GM12891 (cell line): ENCODE data around the gene MYOM1.

ENCODE experiments used
- DNase-seq: peaks from one replicate; pipeline ENCODE4 v3.0.0; 2011; ENCODE audit warnings: low spot score; ENCODE audit not compliant: insufficient read length
- FAIRE-seq: peaks from 2 replicates; lab custom pipeline; 2011; peaks lifted over from hg19 to GRCh38; lab: Jason Lieb, UNC
- PAX5 ChIP-seq: IDR thresholded peaks from 2 replicates; pipeline ENCODE4 v1.6.1; 2011; ENCODE audit warnings: low read length, moderate library complexity, mild to moderate bottlenecking; ENCODE audit not compliant: insufficient read depth, severe bottlenecking
- POLR2A ChIP-seq: IDR thresholded peaks from 2 replicates; pipeline ENCODE4 v1.6.1; 2011; ENCODE audit warnings: low read depth, low read length, control low read depth
- POLR2AphosphoS5 ChIP-seq: IDR thresholded peaks from 2 replicates; pipeline ENCODE4 v1.6.1; 2011; ENCODE audit warnings: low read depth, low read length, control low read depth
- POU2F2 ChIP-seq: IDR thresholded peaks from 2 replicates; pipeline ENCODE4 v1.6.1; 2011; ENCODE audit warnings: low read depth, mild to moderate bottlenecking, control low read depth, low read length, moderate library complexity
- SPI1 ChIP-seq: IDR thresholded peaks from 2 replicates; pipeline ENCODE4 v1.6.1; 2011; ENCODE audit warnings: low read depth, low read length, control low read depth
- TAF1 ChIP-seq: IDR thresholded peaks from 2 replicates; pipeline ENCODE4 v1.6.1; 2011; ENCODE audit warnings: low read depth, low read length, control low read depth

Gene MYOM1

GRCh38 chr18:3175195-3175758 is 44.5 kb downstream of the MYOM1 start:
- TF ChIP-seq SPI1: no peak
- TF ChIP-seq PAX5: no peak
- no peak for TF ChIP-seq POU2F2
- no peak for TF ChIP-seq POLR2AphosphoS5
- TF ChIP-seq POLR2A: no peak
- TF ChIP-seq TAF1: no peak
- FAIRE-seq (peak; percentile 66), DNase-seq (no peak)

GRCh38 chr18:3172097-3172496 is 47.7 kb downstream of the MYOM1 start:
- no peak for DNase-seq
- no peak for FAIRE-seq
- TF ChIP-seq POLR2A (no peak), SPI1 (peak; percentile 82)

- DNase-seq: no peak
- FAIRE-seq: no peak
- TF ChIP-seq POLR2A (no peak), POLR2AphosphoS5 (no peak), POU2F2 (no peak)
These were observed 48.1 kb downstream of the MYOM1 start for GRCh38 chr18:3171631-3172030.

- DNase-seq (no peak), FAIRE-seq (peak; percentile 59)
- no peak for TF ChIP-seq SPI1
- no peak for TF ChIP-seq TAF1
- no peak for TF ChIP-seq PAX5
These were observed 49.2 kb downstream of the MYOM1 start for GRCh38 chr18:3170441-3171161.

GRCh38 chr18:3164381-3164780 is 55.4 kb downstream of the MYOM1 start:
- FAIRE-seq (no peak), DNase-seq (no peak)
- TF ChIP-seq PAX5 (no peak), POU2F2 (no peak), POLR2A (no peak), POLR2AphosphoS5 (no peak), TAF1 (no peak), SPI1 (no peak)

- no peak for DNase-seq
These were observed 55.8 kb downstream of the MYOM1 start for GRCh38 chr18:3163968-3164367.

GRCh38 chr18:3162181-3162580 is 57.6 kb downstream of the MYOM1 start:
- FAIRE-seq (no peak), DNase-seq (no peak)
- no peak for TF ChIP-seq POU2F2
- TF ChIP-seq POLR2AphosphoS5: no peak
- no peak for TF ChIP-seq PAX5
- no peak for TF ChIP-seq TAF1
- TF ChIP-seq SPI1: no peak
- no peak for TF ChIP-seq POLR2A

More at GRCh38 chr18:3163968-3164367, 55.8 kb downstream of the MYOM1 start:
- no peak for FAIRE-seq
- no peak for TF ChIP-seq PAX5
- no peak for TF ChIP-seq POLR2AphosphoS5
- no peak for TF ChIP-seq TAF1
- no peak for TF ChIP-seq POU2F2
- TF ChIP-seq SPI1: no peak
- TF ChIP-seq POLR2A: no peak

- no peak for DNase-seq
- TF ChIP-seq SPI1 (no peak), POU2F2 (no peak), POLR2A (no peak), POLR2AphosphoS5 (no peak), TAF1 (no peak), PAX5 (no peak)
- FAIRE-seq: no peak
These were observed 59.9 kb downstream of the MYOM1 start for GRCh38 chr18:3159830-3160229.

GRCh38 chr18:3157606-3158005 is 62.2 kb downstream of the MYOM1 start:
- DNase-seq: no peak
- FAIRE-seq: no peak
- TF ChIP-seq POU2F2: no peak
- no peak for TF ChIP-seq SPI1
- TF ChIP-seq POLR2AphosphoS5: no peak
- TF ChIP-seq TAF1: no peak
- no peak for TF ChIP-seq PAX5
- TF ChIP-seq POLR2A: no peak

- FAIRE-seq (no peak), DNase-seq (no peak)
- no peak for TF ChIP-seq SPI1
- TF ChIP-seq POLR2A: no peak
- no peak for TF ChIP-seq POLR2AphosphoS5
- TF ChIP-seq PAX5: no peak
- TF ChIP-seq TAF1: no peak
- no peak for TF ChIP-seq POU2F2
These were observed 62.7 kb downstream of the MYOM1 start for GRCh38 chr18:3157086-3157485.

GRCh38 chr18:3156325-3156640 is 63.5 kb downstream of the MYOM1 start:
- no peak for FAIRE-seq
- no peak for TF ChIP-seq SPI1
- no peak for TF ChIP-seq POLR2AphosphoS5
- no peak for TF ChIP-seq POU2F2
- no peak for TF ChIP-seq POLR2A
- no peak for TF ChIP-seq TAF1
- TF ChIP-seq PAX5: no peak
- no peak for DNase-seq
